Measurements from ENCODE around the gene MIER3.

MIER3 gene

DNA sequence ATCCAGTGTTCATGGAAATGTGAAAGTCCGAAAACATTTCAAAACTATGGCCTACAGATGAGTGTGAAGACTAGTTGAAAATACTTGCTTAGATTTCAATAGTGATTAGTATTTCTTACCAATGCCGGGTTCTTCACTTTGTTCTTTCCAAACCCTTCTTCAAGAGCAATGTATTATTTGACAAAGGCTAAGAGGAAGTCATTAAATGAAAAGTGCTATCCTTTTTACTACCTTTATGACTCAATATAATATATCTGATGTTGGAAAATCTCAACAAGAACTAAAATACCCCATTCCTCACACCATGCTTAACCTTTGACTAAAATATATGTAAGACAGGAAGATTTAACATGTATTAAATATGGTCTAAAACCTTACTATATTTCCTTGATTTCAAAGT is 6.7 kb upstream of the MIER3 start:
- DNase-seq = no peak

- DNase-seq = no peak
Measured at GRCh38 chr5:56954262-56954661, 2.3 kb upstream of the MIER3 start.

GRCh38 chr5:56951126-56951945 is 587 bp downstream of the MIER3 start:
- DNase-seq = peak; percentile 32

GRCh38 chr5:56950626-56951125 is 1.2 kb downstream of the MIER3 start:
- DNase-seq = peak; percentile 62

DNA sequence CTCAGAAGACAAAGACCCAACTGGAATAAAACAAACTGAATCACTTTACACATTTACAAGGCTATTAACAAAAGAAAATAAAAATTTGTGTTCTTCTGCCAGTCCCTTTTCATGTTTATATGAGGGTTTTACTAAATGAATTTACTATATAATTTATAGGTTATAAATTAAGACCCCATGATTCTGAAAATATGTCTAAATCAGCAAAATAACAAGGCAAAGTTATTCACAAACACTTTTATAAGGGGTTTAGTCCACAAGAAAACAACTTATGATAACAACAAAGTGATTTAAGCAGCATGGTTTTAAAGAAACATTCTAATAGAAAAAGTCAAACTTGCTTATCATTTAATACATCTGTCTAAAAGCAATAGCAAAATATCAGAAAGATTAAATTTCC is 4.9 kb downstream of the MIER3 start:
- no peak for DNase-seq

- DNase-seq = no peak
Measured at GRCh38 chr5:56941981-56942380, 9.9 kb downstream of the MIER3 start.

DNA sequence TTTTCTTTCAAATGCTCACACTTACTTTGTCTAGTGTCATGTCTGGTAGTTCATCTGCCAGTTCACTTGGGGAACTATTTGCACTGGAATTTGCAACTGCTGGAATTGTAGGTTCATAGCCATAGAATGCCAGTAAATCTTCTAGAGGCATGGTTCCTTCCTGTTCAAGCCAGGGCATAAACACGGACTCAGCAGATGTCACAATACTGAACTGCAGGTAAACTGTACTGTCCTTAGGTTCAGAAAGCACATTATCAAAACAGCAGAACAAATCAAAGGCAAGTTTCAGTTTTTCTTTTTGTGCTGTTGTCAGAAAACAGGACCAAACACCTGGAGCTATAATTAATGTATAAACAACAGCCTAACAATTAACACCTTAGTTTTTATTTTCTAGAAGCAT is 13.1 kb downstream of the MIER3 start:
- no peak for DNase-seq

- no peak for DNase-seq
Measured at GRCh38 chr5:56934325-56934724, 17.6 kb downstream of the MIER3 start.

DNA sequence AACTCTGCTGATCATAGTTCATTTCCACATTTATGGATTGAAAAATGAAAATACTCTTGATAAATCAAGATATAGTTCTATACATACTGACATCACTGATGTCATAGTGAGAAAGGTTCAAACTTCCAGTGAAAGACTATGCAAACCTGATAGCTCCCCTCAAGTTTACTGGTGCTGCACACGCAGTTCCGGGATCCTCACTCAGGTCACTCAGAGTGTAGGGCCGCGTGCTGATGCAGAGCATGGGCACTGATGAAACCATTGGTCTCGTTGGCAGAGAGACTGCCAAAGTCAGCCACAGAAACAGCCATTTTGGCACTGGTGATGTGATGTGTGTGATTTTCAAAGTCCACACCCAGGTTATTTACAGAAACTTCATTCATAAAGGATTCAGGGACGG is 29.0 kb downstream of the MIER3 start:
- DNase-seq = no peak

DNA sequence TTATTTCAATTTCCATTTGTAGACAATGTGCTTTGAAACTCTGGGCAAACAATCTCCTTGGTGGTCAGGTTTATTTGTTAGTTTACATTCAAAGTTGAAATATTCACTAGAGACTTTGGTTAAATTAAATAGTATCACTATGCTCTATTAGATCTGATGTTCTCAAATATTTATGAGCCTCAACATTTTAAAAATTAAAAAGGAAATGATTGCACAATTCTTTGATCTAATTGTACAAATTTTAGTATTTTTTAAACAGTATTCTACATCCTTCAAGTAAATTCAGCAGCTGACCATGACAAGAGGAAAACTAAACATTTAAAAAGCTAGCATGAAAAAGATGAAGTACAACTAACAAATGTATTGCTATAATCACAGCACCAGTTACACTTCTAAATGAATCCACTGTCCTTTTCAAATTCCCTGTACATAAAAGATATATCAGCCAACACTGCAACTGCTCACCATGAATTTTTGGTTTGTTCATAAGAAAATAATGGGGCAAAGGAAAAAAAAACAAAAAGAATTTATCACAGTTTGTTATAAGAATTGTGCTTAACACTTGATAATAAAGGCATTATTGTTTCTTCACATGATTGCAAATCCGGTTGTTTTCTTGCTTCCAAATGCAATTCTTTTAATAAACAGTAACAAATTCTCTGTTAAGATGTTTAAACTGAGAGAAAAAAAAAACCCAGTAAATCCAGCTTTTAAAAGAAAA is 31.8 kb downstream of the MIER3 start:
- DNase-seq = no peak

DNA sequence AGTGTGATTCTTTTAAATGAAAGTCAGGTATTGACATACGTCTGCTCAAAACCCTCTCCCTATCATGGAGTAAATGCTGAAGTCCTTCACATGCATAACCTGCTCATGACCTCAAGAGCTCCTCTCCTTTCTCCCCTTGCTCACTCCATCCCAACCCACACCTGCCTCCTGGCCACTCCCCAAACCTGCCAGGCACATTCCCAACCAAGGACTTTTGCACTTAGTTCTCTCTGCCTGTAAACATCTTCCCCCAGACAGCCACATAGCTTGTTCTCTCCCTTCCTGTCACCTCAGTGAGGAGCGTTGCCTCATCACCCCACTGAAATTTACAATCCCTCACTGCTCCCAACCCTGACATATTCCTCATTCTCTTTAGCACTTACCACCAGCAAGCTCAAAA is 33.9 kb downstream of the MIER3 start:
- DNase-seq = no peak

DNA sequence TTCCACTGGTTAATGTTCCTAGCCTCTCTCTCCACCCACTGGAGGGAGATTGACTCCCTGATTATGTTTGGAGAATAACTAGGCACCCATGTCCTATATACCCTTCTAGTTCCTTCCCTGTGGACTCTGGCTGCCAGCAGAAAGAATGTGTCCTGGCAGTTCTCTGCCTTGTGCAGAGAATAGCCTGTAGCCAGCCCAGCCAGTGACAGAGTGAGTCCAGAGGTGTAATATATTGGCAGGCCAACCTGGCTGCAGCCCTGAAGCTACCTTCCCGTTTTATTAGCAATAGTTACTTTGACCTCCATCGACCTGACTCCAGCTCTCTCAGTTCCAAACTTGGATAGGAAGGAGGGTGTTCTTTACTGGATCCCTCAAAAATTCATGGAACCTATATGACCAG is 34.4 kb downstream of the MIER3 start:
- no peak for DNase-seq

DNA sequence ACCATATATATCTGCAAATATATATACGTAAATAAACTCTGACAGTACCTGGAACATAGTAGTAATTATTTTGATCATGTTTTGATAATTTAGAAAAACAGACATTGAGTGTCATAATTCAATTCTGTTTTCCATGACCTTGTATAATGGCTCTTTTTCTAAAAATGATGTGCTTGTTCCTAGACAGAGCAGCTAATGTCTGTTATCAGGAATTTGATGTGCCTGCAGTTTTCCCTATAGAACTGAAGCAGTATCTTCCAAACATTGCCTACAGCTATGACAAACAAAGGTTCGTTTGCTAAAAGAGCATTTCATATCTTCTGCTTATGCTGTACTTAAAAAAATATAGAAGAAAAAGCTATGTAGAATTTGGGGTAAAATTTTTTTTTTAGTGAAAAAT is 37.2 kb downstream of the MIER3 start:
- no peak for DNase-seq

GRCh38 chr5:56913766-56914165 is 38.2 kb downstream of the MIER3 start:
- DNase-seq = no peak

GRCh38 chr5:56910210-56910965 is 41.5 kb downstream of the MIER3 start:
- DNase-seq = peak; percentile 41

DNA sequence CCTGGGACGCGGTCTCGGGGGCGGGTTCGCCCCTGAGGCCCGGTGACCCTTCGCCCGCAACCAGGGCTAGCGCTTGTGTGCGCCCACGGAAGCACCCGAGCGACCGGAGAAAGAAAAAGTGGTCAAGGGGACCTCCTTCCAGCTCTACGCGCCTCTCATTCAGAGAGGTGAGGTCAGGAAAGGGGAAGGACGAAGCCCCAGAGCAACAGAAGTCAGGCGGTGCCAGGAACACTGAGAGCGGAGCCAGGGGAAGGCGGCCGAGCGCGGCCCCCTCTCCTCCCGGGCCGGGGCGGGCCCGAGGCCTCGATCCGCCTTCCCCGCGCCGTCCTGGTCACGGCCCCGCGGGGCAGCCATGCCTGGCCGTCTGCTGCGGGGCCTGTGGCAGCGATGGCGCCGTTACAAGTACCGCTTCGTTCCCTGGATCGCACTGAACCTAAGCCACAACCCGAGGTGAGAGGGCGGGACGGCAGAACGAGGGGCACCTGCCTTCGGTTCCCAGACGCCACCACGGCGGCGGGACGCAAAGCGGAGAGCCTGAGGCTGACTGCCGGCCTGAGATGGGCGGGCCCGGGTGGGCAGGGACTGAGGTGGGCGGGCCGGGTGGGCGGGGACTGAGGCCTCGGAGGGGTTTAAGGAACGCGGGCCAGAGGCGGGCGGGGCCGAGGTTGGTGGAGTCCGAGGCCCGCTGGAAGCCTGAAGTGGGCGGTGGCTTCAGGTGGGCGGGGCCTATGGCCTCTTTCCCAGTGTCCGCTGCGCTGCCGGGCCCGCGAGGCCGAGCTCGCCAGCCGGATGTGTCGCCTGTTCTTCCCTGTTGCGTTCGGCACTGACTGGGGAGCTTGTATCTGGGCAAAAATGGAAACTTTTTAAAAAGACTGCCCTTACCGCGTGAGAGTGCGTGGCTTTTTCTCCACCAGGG is 42.4 kb downstream of the MIER3 start, which contains the start of gene SETD9:
Gene SETD9 (plus strand): TSS at position 303 of the 916 bp plus-strand sequence. CDS start 50 bp downstream, at position 353.
- DNase-seq = peak; percentile 88

DNA sequence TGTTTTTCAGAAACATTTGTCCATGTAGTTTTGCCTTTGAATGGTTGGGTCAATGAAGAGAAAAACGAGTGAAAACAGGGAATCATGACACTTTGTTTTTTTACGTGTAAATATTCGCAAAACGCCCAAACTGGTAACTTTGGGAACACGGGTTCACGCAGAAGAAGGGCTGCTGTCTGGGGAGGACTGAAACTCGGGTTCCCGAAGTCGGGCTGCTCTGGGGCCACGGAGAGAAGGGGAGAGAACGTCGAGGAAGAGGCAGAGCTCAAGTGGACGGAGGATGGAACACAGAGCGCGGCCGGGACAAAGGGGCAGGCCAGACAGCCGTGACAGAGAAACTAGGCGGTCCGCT is 43.0 kb downstream of the MIER3 start:
- peak; percentile 22 for DNase-seq

DNA sequence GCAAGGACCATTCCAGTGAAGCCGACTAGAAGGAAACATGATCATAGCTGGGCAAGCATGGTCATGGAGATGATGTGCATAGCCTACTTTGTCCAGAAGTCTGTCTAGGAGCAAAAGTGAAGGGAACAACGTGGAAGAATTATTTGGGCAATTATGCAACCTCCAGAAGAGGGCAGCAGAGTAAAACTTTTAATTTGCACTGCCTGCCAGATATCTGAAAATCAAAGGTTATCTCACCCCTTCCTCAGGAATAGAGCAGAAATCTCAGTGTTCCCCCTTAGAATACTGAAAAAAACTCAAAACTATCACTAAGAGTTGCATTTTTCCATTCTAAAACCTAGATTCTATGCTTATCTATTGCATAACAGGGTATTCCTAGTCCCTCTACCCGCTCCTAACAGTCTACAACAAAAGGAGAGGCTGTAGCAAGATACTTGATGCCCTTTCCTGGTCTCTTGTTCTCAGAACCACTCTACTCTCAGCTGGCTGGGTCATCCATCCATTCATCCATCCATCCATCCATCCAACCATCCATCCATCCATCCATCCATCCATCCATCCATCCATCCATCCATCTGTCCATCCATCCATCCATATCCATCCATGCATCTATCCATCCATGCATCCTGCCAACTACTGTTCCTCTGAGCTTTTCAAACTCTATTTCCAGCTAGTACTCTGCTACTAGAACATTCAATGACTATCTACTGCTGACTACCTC is 50.9 kb downstream of the MIER3 start:
- no peak for DNase-seq

- DNase-seq = no peak
Measured at GRCh38 chr5:56900395-56900794, 51.5 kb downstream of the MIER3 start.

- DNase-seq = no peak
Measured at GRCh38 chr5:56898213-56898612, 53.7 kb downstream of the MIER3 start.

GRCh38 chr5:56896763-56897162 is 55.2 kb downstream of the MIER3 start:
- DNase-seq = no peak

Data from stimulated activated CD4-positive, alpha-beta T cell treated with anti-CD3 and anti-CD28 coated beads, Interleukin-4, amount 100 ng/mL, for 1 hour (primary cell).